SU-DHL-6 (cell line): Measurements from ENCODE around the gene PMF1.

Source experiments
- H2AFZ ChIP-seq: fragments of 200-600 bp; sonication (generic); 2 replicates; pipeline ENCODE4 v1.6.1; 2014; ENCODE audit warnings: low read depth, mild to moderate bottlenecking, moderate library complexity, mixed read lengths, antibody characterized with exemption, low read length; ENCODE audit not compliant: severe bottlenecking
- H3F3A ChIP-seq: fragments of 200-600 bp; shearing (Covaris generic); 2 replicates; pipeline ENCODE4 v1.6.0; 2016; ENCODE audit warnings: antibody characterized with exemption, mild to moderate bottlenecking; ENCODE audit not compliant: insufficient read depth
- H3K27ac ChIP-seq: fragments of 200-600 bp; sonication (generic); 2 replicates; pipeline ENCODE4 v1.5.1; 2016; ENCODE audit warnings: low read depth, mild to moderate bottlenecking, low read length, moderate library complexity, mixed read lengths
- H3K27me3 ChIP-seq: fragments of 200-600 bp; sonication (generic), shearing (Covaris generic); 2 replicates; pipeline ENCODE4 v1.6.0; 2014; ENCODE audit warnings: mild to moderate bottlenecking, low read length
- H3K36me3 ChIP-seq: fragments of 200-600 bp; sonication (generic); 2 replicates; pipeline ENCODE4 v1.6.1; 2014; ENCODE audit warnings: mild to moderate bottlenecking, low read length, mixed read lengths
- H3K4me2 ChIP-seq: fragments of 300-600, 200-600 bp; shearing (Covaris generic), sonication (generic); 2 replicates; pipeline ENCODE4 v1.6.0; 2014; ENCODE audit warnings: low read length, low read depth, mild to moderate bottlenecking; ENCODE audit not compliant: poor library complexity, severe bottlenecking
- H3K4me3 ChIP-seq: fragments of 200-600 bp; sonication (generic); 2 replicates; pipeline ENCODE4 v1.5.1; 2014; ENCODE audit warnings: antibody characterized with exemption, low read length, mild to moderate bottlenecking, mixed read lengths; ENCODE audit not compliant: insufficient read depth, poor library complexity, severe bottlenecking
- H3K79me2 ChIP-seq: fragments of 200-600 bp; sonication (generic); 2 replicates; pipeline ENCODE4 v1.6.1; 2014; ENCODE audit warnings: mild to moderate bottlenecking, low read length, moderate library complexity; ENCODE audit not compliant: insufficient read depth
- H3K9ac ChIP-seq: fragments of 200-600 bp; sonication (generic); 2 replicates; pipeline ENCODE4 v1.7.0; 2014; ENCODE audit warnings: mild to moderate bottlenecking, low read length
- H3K9me2 ChIP-seq: fragments of 200-600 bp; sonication (generic); replicated peaks from 2 replicates; pipeline ENCODE4 v1.6.1; 2014; ENCODE audit warnings: low read length; ENCODE audit not compliant: insufficient read depth
- H3K9me3 ChIP-seq: fragments of 200-600 bp; sonication (generic); 2 replicates; pipeline ENCODE4 v1.6.1; 2014; ENCODE audit warnings: low read length, mixed read lengths; ENCODE audit not compliant: insufficient read depth
- H4K20me1 ChIP-seq: fragments of 200-600 bp; sonication (generic); 2 replicates; pipeline ENCODE4 v1.6.1; 2014; ENCODE audit warnings: low read depth, mild to moderate bottlenecking, antibody characterized with exemption, low read length, moderate library complexity, mixed read lengths
- CTCF ChIP-seq: fragments of 200-600 bp; sonication (generic); IDR thresholded peaks from one replicate; pipeline ENCODE4 v1.5.1; 2017; ENCODE audit warnings: antibody characterized with exemption, mild to moderate bottlenecking, low read length, moderate library complexity; ENCODE audit not compliant: insufficient read depth, poor library complexity, severe bottlenecking
- EZH2phosphoT487 ChIP-seq: fragments of 200-600 bp; sonication (generic), shearing (Covaris generic); conservative IDR thresholded peaks from 2 replicates; pipeline ENCODE4 v1.6.1; 2018; ENCODE audit warnings: mild to moderate bottlenecking, antibody characterized with exemption, low read length, moderate library complexity, mixed read lengths

The PMF1 gene

GRCh38 chr1:156276532-156276931 lies 63.7 kb downstream of the PMF1 start:
- H3K36me3 ChIP-seq: peaks cover 30% of the 10 kb centered on the region
- no peaks in the 10 kb centered on the region for H3K9me3 ChIP-seq
- H2AFZ ChIP-seq: no peak overlapping the region
- H3K4me2 ChIP-seq: no peak overlapping the region
- H3K27me3 ChIP-seq: no peaks in the 10 kb centered on the region
- 0 out of 2 replicates have a peak, but pooled peaks cover 6% of the 10 kb centered on the region for H3F3A ChIP-seq
- H3K79me2 ChIP-seq: peaks cover 34% of the 10 kb centered on the region
- no peaks in the 10 kb centered on the region for H3K9me2 ChIP-seq
- no peak for TF ChIP-seq EZH2phosphoT487
- TF ChIP-seq CTCF: no peak
- no peak overlapping the region for H3K9ac ChIP-seq
- H4K20me1 ChIP-seq: no peaks in the 10 kb centered on the region
- no peak overlapping the region for H3K27ac ChIP-seq
- H3K4me3 ChIP-seq: no peak overlapping the region

- H3K4me2 ChIP-seq: no peak overlapping the region
- peaks cover 39% of the 10 kb centered on the region for H3K79me2 ChIP-seq
- H3K4me3 ChIP-seq: no peak overlapping the region
- H3K27ac ChIP-seq: no peak overlapping the region
- no peaks in the 10 kb centered on the region for H4K20me1 ChIP-seq
- H3F3A ChIP-seq: 0 out of 2 replicates have a peak, but pooled peaks cover 5% of the 10 kb centered on the region
- H2AFZ ChIP-seq: no peak overlapping the region
- no peaks in the 10 kb centered on the region for H3K9me2 ChIP-seq
- no peaks in the 10 kb centered on the region for H3K27me3 ChIP-seq
- H3K9ac ChIP-seq: no peak overlapping the region
- peaks cover 30% of the 10 kb centered on the region for H3K36me3 ChIP-seq
- TF ChIP-seq CTCF (no peak), EZH2phosphoT487 (no peak)
- no peaks in the 10 kb centered on the region for H3K9me3 ChIP-seq
These were observed 64.2 kb downstream of the PMF1 start for GRCh38 chr1:156276966-156277381.

- H2AFZ ChIP-seq: no peak overlapping the region
- peaks cover 14% of the 10 kb centered on the region; the same call in 1 of the 2 replicates for H3K36me3 ChIP-seq
- H3K27me3 ChIP-seq: no peaks in the 10 kb centered on the region
- no peak overlapping the region for H3K9ac ChIP-seq
- no peak overlapping the region for H3K27ac ChIP-seq
- TF ChIP-seq EZH2phosphoT487 (no peak), CTCF (no peak)
- H3K4me2 ChIP-seq: no peak overlapping the region
- H3K79me2 ChIP-seq: peaks cover 43% of the 10 kb centered on the region
- no peaks in the 10 kb centered on the region for H3K9me3 ChIP-seq
- no peak overlapping the region for H3K4me3 ChIP-seq
- 0 out of 2 replicates have a peak, but pooled peaks cover 4% of the 10 kb centered on the region for H3F3A ChIP-seq
- H3K9me2 ChIP-seq: no peaks in the 10 kb centered on the region
- no peaks in the 10 kb centered on the region for H4K20me1 ChIP-seq
These were observed 67.0 kb downstream of the PMF1 start for GRCh38 chr1:156279837-156280236.
